Upper lobe of right lung (tissue), 1 donor: ENCODE measurements around the gene ADORA3. TPM values are rescaled to one million over a fixed set of nuclear protein-coding genes. Genes with fewer than 3 reads are reported as not detected.
A peak's percentile ranks its signal among the peaks of the same experiment; 100 is the strongest.

Experiments
- ATAC-seq: fragments of 200-7000 bp; cut with Tn5 transposase; one replicate; pipeline ENCODE4 v1.9.1; 2020; ENCODE audit warnings: mild to moderate bottlenecking, moderate library complexity
- DNase-seq: peaks from one replicate; pipeline ENCODE4 v3.0.0-alpha.2; 2020
- H3K27ac ChIP-seq: fragments of 200-600 bp; one replicate; pipeline ENCODE4 v1.8.0; 2022
- H3K27me3 ChIP-seq: fragments of 200-600 bp; one replicate; pipeline ENCODE4 v1.8.0; 2022; ENCODE audit warnings: mild to moderate bottlenecking
- H3K36me3 ChIP-seq: fragments of 200-600 bp; one replicate; pipeline ENCODE4 v1.8.0; 2022
- H3K4me1 ChIP-seq: fragments of 200-600 bp; one replicate; pipeline ENCODE4 v1.8.0; 2022
- H3K4me3 ChIP-seq: fragments of 200-600 bp; one replicate; pipeline ENCODE4 v1.8.0; 2022; ENCODE audit warnings: mild to moderate bottlenecking
- H3K9me3 ChIP-seq: fragments of 200-600 bp; one replicate; pipeline ENCODE4 v1.8.0; 2022
- CTCF ChIP-seq: fragments of 200-600 bp; IDR thresholded peaks from one replicate; pipeline ENCODE4 v1.8.0; 2022; ENCODE audit warnings: antibody characterized with exemption
- intact Hi-C: fragments of 100-400 bp; cut with DNase I; formaldehyde crosslinking; loops from one replicate; pipeline ENCODE4 v1.11.0; 2022
- total RNA-seq: library from RNA; stranded (reverse); fragmentation: NEBNext Ultra II Directional; extraction: Animal tissue kit (Norgen Biotek cat#: 25700); gene quantifications from one replicate; pipeline ENCODE4 v1.2.1, GENCODE V29; 2021
- donor health status: DM: no; HTN: yes; CAD: no; lungs with severe emphysema.

ADORA3 gene
- total RNA-seq, 1 donor from 2014 or later: 9.3 TPM

- no peak for TF ChIP-seq CTCF
- Histone ChIP-seq H3K4me1 (peaks cover 47% of the 10 kb centered on the region), H3K27ac (peak overlapping the region; percentile 75), H3K27me3 (no peaks in the 10 kb centered on the region), H3K4me3 (peak overlapping the region; percentile 67), H3K9me3 (no peaks in the 10 kb centered on the region), H3K36me3 (peaks cover 50% of the 10 kb centered on the region)
- intact Hi-C loops: no loop called here
- ATAC-seq: no peak
- no peak for DNase-seq
Measured at GRCh38 chr1:111450185-111450584, 53.2 kb downstream of the ADORA3 start.

GRCh38 chr1:111449703-111450017 lies 53.8 kb downstream of the ADORA3 start:
- Histone ChIP-seq H3K4me1 (peaks cover 47% of the 10 kb centered on the region), H3K27me3 (no peaks in the 10 kb centered on the region), H3K4me3 (peak overlapping the region; percentile 67), H3K27ac (peak overlapping the region; percentile 75), H3K36me3 (peaks cover 51% of the 10 kb centered on the region), H3K9me3 (no peaks in the 10 kb centered on the region)
- DNase-seq (no peak), ATAC-seq (no peak)
- TF ChIP-seq CTCF: no peak
- intact Hi-C loops: no loop called here

Other genes starting within 250 kb of the ADORA3 start
- 6.3 TPM for gene CHIA, start 212.8 kb downstream of the ADORA3 start, total RNA-seq
- 1.4 TPM for gene OVGP1, start 75.9 kb downstream of the ADORA3 start, total RNA-seq
- gene WDR77, start 54.4 kb downstream of the ADORA3 start, total RNA-seq: 20.1 TPM
- 132 TPM for gene ATP5PB, start 54.2 kb downstream of the ADORA3 start, total RNA-seq
- 79.3 TPM for gene C1orf162, start 29.6 kb downstream of the ADORA3 start, total RNA-seq
- 5.1 TPM for gene TMIGD3, start within 50 bp of the ADORA3 start, total RNA-seq
- gene RAP1A, start 116.2 kb upstream of the ADORA3 start, total RNA-seq: 118 TPM
- gene INKA2, start 235.8 kb upstream of the ADORA3 start, total RNA-seq: 13.3 TPM